H1 (cell line): Measurements from ENCODE around the gene STX8. TPM values are rescaled to one million over a fixed set of nuclear protein-coding genes. Genes with fewer than 3 reads are reported as not detected.

ENCODE experiments used
- CTCF ChIA-PET: fragments of 300-600 bp; sonication (Branson Sonifier 250); formaldehyde crosslinking; loops from one replicate; lab custom pipeline; 2021; ENCODE audit not compliant: partially characterized antibody; lab: Charles Lee
- POLR2A ChIA-PET: fragments of 300-600 bp; sonication (Branson Sonifier 250); formaldehyde crosslinking; loops from one replicate; lab custom pipeline; 2021; ENCODE audit warnings: inconsistent platforms; ENCODE audit not compliant: partially characterized antibody; lab: Charles Lee
- DNase-seq, 2 experiments: peaks; one replicate each; pipeline versions ENCODE4 v3.0.0 to v3.0.0-alpha.2; 2010 to 2022; ENCODE audit warnings: low spot score in 2 of 2, low read depth in 1 of 2, mixed read lengths in 1 of 2
- FAIRE-seq: peaks from 2 replicates; lab custom pipeline; 2011; peaks lifted over from hg19 to GRCh38; lab: Jason Lieb, UNC
- H2AFZ ChIP-seq: 2 replicates; pipeline ENCODE4 v1.8.1; 2012; ENCODE audit warnings: low read length, inconsistent platforms
- H2AK5ac ChIP-seq: 2 replicates; pipeline ENCODE4 v1.6.1; 2013; ENCODE audit warnings: low read depth, low read length
- H2BK120ac ChIP-seq: replicated peaks from 2 replicates; pipeline ENCODE3; 2013; ENCODE audit warnings: low read depth, low read length, inconsistent platforms
- H2BK12ac ChIP-seq: 2 replicates; pipeline ENCODE4 v1.6.1; 2013; ENCODE audit warnings: low read depth, low read length
- H2BK15ac ChIP-seq: 2 replicates; pipeline ENCODE4 v1.6.1; 2013; ENCODE audit warnings: low read length
- H2BK20ac ChIP-seq: 2 replicates; pipeline ENCODE4 v1.6.1; 2013; ENCODE audit warnings: low read length
- H2BK5ac ChIP-seq: 2 replicates; pipeline ENCODE4 v1.6.1; 2013; ENCODE audit warnings: low read depth, low read length
- H3K14ac ChIP-seq: 2 replicates; pipeline ENCODE4 v1.6.1; 2013; ENCODE audit warnings: inconsistent platforms; ENCODE audit not compliant: insufficient read length
- H3K18ac ChIP-seq: 2 replicates; pipeline ENCODE4 v1.6.1; 2013; ENCODE audit warnings: low read length; ENCODE audit errors: extremely low read depth
- H3K23ac ChIP-seq: 2 replicates; pipeline ENCODE4 v1.6.1; 2013; ENCODE audit warnings: inconsistent platforms; ENCODE audit not compliant: insufficient read length
- H3K23me2 ChIP-seq: 2 replicates; pipeline ENCODE4 v1.6.1; 2013; ENCODE audit warnings: low read depth, low read length
- H3K27ac ChIP-seq: 2 replicates; pipeline ENCODE4 v1.6.1; 2011; ENCODE audit warnings: low read depth, low read length, inconsistent platforms
- H3K27me3 ChIP-seq, 4 experiments: replicated peaks in 1 of 4; 1 replicate in 1 of 4; 2 replicates in 3 of 4; pipeline versions ENCODE4 v1.6.1 to v1.8.1; 2011 to 2013; ENCODE audit warnings: low read length in 3 of 4, mild to moderate bottlenecking in 3 of 4, inconsistent platforms in 2 of 4, mixed read lengths in 2 of 4, moderate library complexity in 1 of 4; ENCODE audit not compliant: control insufficient read depth in 3 of 4, insufficient read depth in 3 of 4; ENCODE audit errors: extremely low read depth in 1 of 4
- H3K36me3 ChIP-seq, 4 experiments: 2 replicates each; pipeline versions ENCODE4 v1.6.1 to v1.8.1; 2011 to 2013; ENCODE audit warnings: mild to moderate bottlenecking in 4 of 4, low read length in 3 of 4, moderate library complexity in 2 of 4, control low read depth in 1 of 4, inconsistent platforms in 1 of 4; ENCODE audit not compliant: insufficient read depth in 4 of 4, control insufficient read depth in 2 of 4
- H3K4ac ChIP-seq: replicated peaks from 2 replicates; pipeline ENCODE3; 2013; ENCODE audit warnings: low read length, low read depth, mixed read lengths, inconsistent platforms; ENCODE audit not compliant: insufficient read length
- H3K4me1 ChIP-seq, 4 experiments: replicated peaks in 1 of 4; 1 replicate in 1 of 4; 2 replicates in 3 of 4; pipeline versions ENCODE4 v1.6.1 to v1.8.1; 2011 to 2013; ENCODE audit warnings: low read length in 3 of 4, inconsistent platforms in 2 of 4, mixed read lengths in 1 of 4; ENCODE audit not compliant: insufficient read depth in 4 of 4, control insufficient read depth in 3 of 4
- H3K4me2 ChIP-seq, 2 experiments: 2 replicates each; pipeline versions ENCODE4 v1.6.1 to v1.8.1; 2011 to 2013; ENCODE audit warnings: low read depth in 2 of 2, low read length in 2 of 2, control low read depth in 1 of 2, inconsistent platforms in 1 of 2, mild to moderate bottlenecking in 1 of 2; ENCODE audit not compliant: insufficient read depth in 1 of 2
- H3K4me3 ChIP-seq, 4 experiments: fragments of 200-600, 300-600 bp in 1 of 4; sonication (generic), shearing (Covaris generic), sonication (Bioruptor Twin) in 1 of 4; 2 replicates each; pipeline versions ENCODE4 v1.5.1 to v1.8.1; 2011 to 2016; ENCODE audit warnings: low read length in 4 of 4, low read depth in 3 of 4, control low read depth in 2 of 4, inconsistent platforms in 2 of 4, mild to moderate bottlenecking in 2 of 4, mixed read lengths in 1 of 4, moderate library complexity in 1 of 4; ENCODE audit not compliant: insufficient read depth in 2 of 4; ENCODE audit errors: extremely low read depth in 1 of 4
- H3K56ac ChIP-seq: replicated peaks from 2 replicates; pipeline ENCODE3; 2013; ENCODE audit warnings: low read depth, mild to moderate bottlenecking, mixed read lengths, low read length, inconsistent platforms; ENCODE audit not compliant: insufficient read length
- H3K79me1 ChIP-seq: 2 replicates; pipeline ENCODE4 v1.6.1; 2013; ENCODE audit warnings: low read depth, low read length, control low read depth
- H3K79me2 ChIP-seq, 2 experiments: 2 replicates each; pipeline versions ENCODE4 v1.6.1 to v1.8.1; 2012 to 2013; ENCODE audit warnings: low read length in 2 of 2, mild to moderate bottlenecking in 2 of 2, inconsistent platforms in 1 of 2; ENCODE audit not compliant: insufficient read depth in 2 of 2, control insufficient read depth in 1 of 2
- H3K9ac ChIP-seq, 4 experiments: replicated peaks in 1 of 4; 1 replicate in 1 of 4; 2 replicates in 3 of 4; pipeline versions ENCODE4 v1.6.1 to v1.8.1; 2011 to 2013; ENCODE audit warnings: low read depth in 3 of 4, low read length in 3 of 4, control low read depth in 2 of 4, mild to moderate bottlenecking in 2 of 4, moderate library complexity in 2 of 4, inconsistent platforms in 1 of 4; ENCODE audit errors: extremely low read depth in 1 of 4
- H3K9me3 ChIP-seq, 2 experiments: 2 replicates each; pipeline versions ENCODE4 v1.6.1 to v1.8.1; 2012 to 2013; ENCODE audit warnings: mild to moderate bottlenecking in 2 of 2, moderate library complexity in 2 of 2, control low read depth in 1 of 2, inconsistent platforms in 1 of 2, low read depth in 1 of 2, low read length in 1 of 2, mixed read lengths in 1 of 2; ENCODE audit not compliant: insufficient read depth in 2 of 2
- H4K20me1 ChIP-seq, 2 experiments: replicated peaks in 1 of 2; 2 replicates each; pipeline versions ENCODE3 to v1.8.1; 2011 to 2013; ENCODE audit warnings: inconsistent platforms in 2 of 2, low read length in 2 of 2, mild to moderate bottlenecking in 1 of 2; ENCODE audit not compliant: insufficient read depth in 2 of 2, control insufficient read depth in 1 of 2
- H4K5ac ChIP-seq: 2 replicates; pipeline ENCODE4 v1.6.1; 2013; ENCODE audit warnings: low read length, low read depth, mixed read lengths, inconsistent platforms; ENCODE audit not compliant: insufficient read length
- H4K8ac ChIP-seq: 2 replicates; pipeline ENCODE4 v1.8.0; 2013; ENCODE audit warnings: mild to moderate bottlenecking, moderate library complexity, low read length, inconsistent platforms; ENCODE audit not compliant: insufficient read depth; ENCODE audit errors: extremely low read depth
- H4K91ac ChIP-seq: replicated peaks from 2 replicates; pipeline ENCODE3; 2013; ENCODE audit warnings: low read length, mixed read lengths, inconsistent platforms; ENCODE audit not compliant: insufficient read length
- CHD2 ChIP-seq: IDR thresholded peaks from 2 replicates; pipeline ENCODE4 v1.6.1; 2012; ENCODE audit warnings: low read length, improper control_type of control experiment
- GABPA ChIP-seq: IDR thresholded peaks from 2 replicates; pipeline ENCODE4 v1.6.1; 2011; ENCODE audit warnings: mild to moderate bottlenecking, low read length, moderate library complexity, borderline replicate concordance; ENCODE audit not compliant: insufficient read depth
- JUN ChIP-seq: IDR thresholded peaks from 2 replicates; pipeline ENCODE4 v1.6.1; 2011; ENCODE audit warnings: low read depth, mild to moderate bottlenecking, improper control_type of control experiment, low read length
- KDM4A ChIP-seq: IDR thresholded peaks from one replicate; pipeline ENCODE4 v1.7.1; 2012; ENCODE audit warnings: low read depth, mild to moderate bottlenecking, moderate library complexity, low read length, inconsistent platforms; ENCODE audit not compliant: severe bottlenecking
- MAFK ChIP-seq: IDR thresholded peaks from 2 replicates; pipeline ENCODE4 v1.6.1; 2012; ENCODE audit warnings: low read depth, mild to moderate bottlenecking, improper control_type of control experiment, low read length
- MAX ChIP-seq: IDR thresholded peaks from 2 replicates; pipeline ENCODE4 v1.6.1; 2012; ENCODE audit warnings: inconsistent platforms
- RAD21 ChIP-seq, 2 experiments: IDR thresholded peaks in 1 of 2; conservative IDR thresholded peaks in 1 of 2; 2 replicates each; pipeline ENCODE4 v1.6.1; 2011; ENCODE audit warnings: low read depth in 2 of 2, low read length in 2 of 2, improper control_type of control experiment in 1 of 2, inconsistent platforms in 1 of 2, mild to moderate bottlenecking in 1 of 2, moderate library complexity in 1 of 2
- RBBP5 ChIP-seq: IDR thresholded peaks from 2 replicates; pipeline ENCODE4 v1.7.1; 2012; ENCODE audit warnings: low read depth, mild to moderate bottlenecking, inconsistent platforms, low read length, moderate library complexity, borderline replicate concordance
- SIX5 ChIP-seq: IDR thresholded peaks from 2 replicates; pipeline ENCODE4 v1.6.1; 2011; ENCODE audit warnings: mild to moderate bottlenecking, low read depth, low read length
- SP2 ChIP-seq: IDR thresholded peaks from 2 replicates; pipeline ENCODE4 v1.6.1; 2012; ENCODE audit warnings: mild to moderate bottlenecking, low read length, inconsistent platforms
- TAF7 ChIP-seq: optimal IDR thresholded peaks from 2 replicates; pipeline ENCODE3; 2011; ENCODE audit warnings: low read depth, mild to moderate bottlenecking, inconsistent platforms, low read length, moderate library complexity, borderline replicate concordance
- TBP ChIP-seq: IDR thresholded peaks from 2 replicates; pipeline ENCODE4 v1.6.1; 2011; ENCODE audit warnings: low read depth, low read length, improper control_type of control experiment
- WGBS, 2 experiments: shearing (Covaris generic) in 1 of 2; methylation state at CpG; one replicate each; pipeline versions ENCODE4 v1.1.6 to v1.1.7; 2013 to 2015; ENCODE audit warnings: low lambda C conversion rate in 2 of 2, mixed read lengths in 2 of 2, inconsistent platforms in 1 of 2, low coverage in 1 of 2, missing lambda C conversion rate in 1 of 2; ENCODE audit not compliant: insufficient replicate concordance in 2 of 2, insufficient coverage in 1 of 2, insufficient read length in 1 of 2; ENCODE audit errors: extremely low coverage in 1 of 2, missing lambda C conversion rate in 1 of 2; 5-methylcytosine and 5-hydroxymethylcytosine counted together
- polyA plus RNA-seq, 7 experiments: library from polyadenylated mRNA; depleted of rRNA in 3 of 7; stranded (reverse) in 5 of 7; unstranded in 2 of 7; fragments of >200 nt in 5 of 7; fragments of 200-250 nt in 2 of 7; gene quantifications; 1 replicate in 5 of 7; 2 replicates in 1 of 7; 4 replicates in 1 of 7; pipeline versions ENCODE4 v1.2.1 to v1.2.3, GENCODE V29; 2011 to 2013; ENCODE audit warnings: missing spikeins in 2 of 7, mixed read lengths in 2 of 7
- total RNA-seq: library from RNA; stranded (reverse); fragmentation: NEBNext Ultra II Directional; extraction: Animal tissue kit (Norgen Biotek cat#: 25700); gene quantifications from 2 replicates; pipeline ENCODE4 v1.2.1, GENCODE V29; 2021

Gene STX8
- total and polyA plus RNA-seq, 2 of the 8 experiments (the other 6 are each of a cell fraction or from before 2014, with no cell fraction given) = 22.8 to 42.5 TPM

DNA sequence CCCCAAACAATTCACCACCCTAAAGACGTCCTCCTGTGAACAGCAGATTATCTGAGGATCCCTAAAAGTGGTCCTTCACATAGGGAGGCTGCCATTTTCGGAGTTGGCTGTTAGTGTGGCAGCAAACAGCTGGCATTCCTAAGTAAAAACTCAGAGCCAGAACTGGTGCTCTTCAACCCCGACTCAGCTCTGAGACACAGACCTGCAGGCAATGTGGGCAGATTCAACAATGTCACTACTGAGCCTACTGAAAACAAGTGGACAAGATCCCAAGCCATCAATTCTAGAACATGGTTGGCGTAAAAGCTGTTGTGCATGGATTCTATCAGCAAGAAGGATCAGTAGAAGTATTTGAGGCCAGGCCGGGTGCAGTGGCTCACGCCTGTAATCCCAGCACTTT lies 307.1 kb downstream of the STX8 start:
- Histone ChIP-seq H2BK15ac (no peak overlapping the region), H3K79me1 (0 out of 2 replicates have a peak, but pooled peaks cover 2% of the 10 kb centered on the region), H3K23me2 (0 out of 2 replicates have a peak, but pooled peaks cover 2% of the 10 kb centered on the region), H2AFZ (no peak overlapping the region), H3K4me1 (peaks cover 0 to 5% (median 2%) of the 10 kb centered on the region in 4 experiments; a peak in 1 of 7 replicates), H3K14ac (no peak overlapping the region), H2AK5ac (no peak overlapping the region), H3K27ac (no peak overlapping the region), H3K9me3 (no peaks in the 10 kb centered on the region), H2BK12ac (no peak overlapping the region), H4K5ac (no peak overlapping the region), H3K4me3 (no peak overlapping the region), H3K27me3 (peaks cover 0 to 2% (median 0%) of the 10 kb centered on the region in 4 experiments; a peak in 2 of 7 replicates), H3K79me2 (no peaks in the 10 kb centered on the region), H2BK120ac (no peak overlapping the region), H4K20me1 (no peaks in the 10 kb centered on the region), H3K4me2 (no peak overlapping the region), H2BK20ac (no peak overlapping the region), H3K36me3 (no peaks in the 10 kb centered on the region), H3K4ac (no peak overlapping the region), H3K56ac (no peak overlapping the region), H2BK5ac (no peak overlapping the region), H3K18ac (no peak overlapping the region), H4K8ac (no peak overlapping the region), H4K91ac (no peak overlapping the region), H3K23ac (no peak overlapping the region), H3K9ac (no peak overlapping the region)
- ChIA-PET POLR2A (no interaction called here), CTCF (interaction anchor here (1.6 to 1.8 kb wide), 2 partner anchors 12 kb away, joined by 4 to 5 read pairs; no protein-coding TSS in a partner anchor)
- TF ChIP-seq RBBP5 (no peak), SIX5 (no peak), TBP (no peak), MAFK (no peak), TAF7 (no peak), SP2 (no peak), GABPA (no peak), JUN (no peak), KDM4A (no peak), CHD2 (no peak), RAD21 (IDR thresholded peaks at IDR 0.05 in 1 of 2, conservative IDR thresholded peaks at IDR 0.05 in 1 of 2; ENCODE audit: low read depth in 2 of 2, low read length in 2 of 2) (no peak), MAX (no peak)
- WGBS, 2 experiments = 91% methylated on average over 6 of the region's 6 CpGs; no CpG with 5 or more reads in 1 of the 2 experiments
- FAIRE-seq (no peak), DNase-seq (no peak)
